ENCODE data around the gene TBC1D5.

DNA sequence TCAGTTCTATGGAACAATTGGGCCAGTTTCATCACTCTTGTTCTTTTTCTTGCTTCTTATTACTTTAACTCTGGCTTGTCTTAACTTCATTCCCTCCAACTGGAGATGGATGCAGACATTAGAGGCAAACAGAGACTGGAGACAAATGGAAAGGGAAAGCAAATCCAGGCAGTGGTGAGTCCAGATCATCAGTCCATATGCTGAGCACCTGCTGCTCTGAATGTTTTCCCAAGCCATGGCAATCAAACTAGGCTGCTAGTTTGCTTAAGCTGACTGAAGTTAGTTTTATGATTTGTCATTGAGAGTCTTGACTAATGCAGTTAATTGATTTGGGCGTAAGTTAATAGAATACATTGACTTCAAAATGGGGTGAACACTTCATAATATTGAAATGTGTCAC is 41.0 kb upstream of the TBC1D5 start:
- TF ChIP-seq EZH2 (IDR thresholded peaks at IDR 0.05; ENCODE audit: insufficient read depth, poor library complexity, severe bottlenecking) (no peak), EZH2phosphoT487 (IDR thresholded peaks at IDR 0.05; ENCODE audit: insufficient read depth, low read depth) (no peak)

Measured in GM23248 (cell line).